IMR-90 (cell line): ENCODE results near the gene USP30.

Experiments
- BHLHE40 ChIP-seq: fragments of 150-350 bp; IDR thresholded peaks from 2 replicates; pipeline ENCODE4 v1.6.1; 2016; ENCODE audit warnings: mild to moderate bottlenecking, low read depth, low read length
- CTCF ChIP-seq: conservative IDR thresholded peaks from 2 replicates; pipeline ENCODE4 v1.5.1; 2012; ENCODE audit warnings: mild to moderate bottlenecking, low read depth, low read length, improper control_type of control experiment
- MAZ ChIP-seq: IDR thresholded peaks from 2 replicates; pipeline ENCODE4 v1.6.1; 2012; ENCODE audit warnings: low read depth, mild to moderate bottlenecking, low read length, improper control_type of control experiment, moderate library complexity, borderline replicate concordance
- MXI1 ChIP-seq: IDR thresholded peaks from 2 replicates; pipeline ENCODE4 v1.6.1; 2012; ENCODE audit warnings: low read depth, mild to moderate bottlenecking, low read length, moderate library complexity, borderline replicate concordance
- POLR2A ChIP-seq: IDR thresholded peaks from 2 replicates; pipeline ENCODE4 v1.6.1; 2012; ENCODE audit warnings: mild to moderate bottlenecking, low read depth, low read length
- RAD21 ChIP-seq: IDR thresholded peaks from 2 replicates; pipeline ENCODE4 v1.6.1; 2012; ENCODE audit warnings: low read length, improper control_type of control experiment
- RCOR1 ChIP-seq: IDR thresholded peaks from 2 replicates; pipeline ENCODE4 v1.6.1; 2012; ENCODE audit warnings: mild to moderate bottlenecking, low read length, improper control_type of control experiment; ENCODE audit not compliant: insufficient replicate concordance
- RFX5 ChIP-seq: IDR thresholded peaks from 2 replicates; pipeline ENCODE4 v1.8.0; 2012; ENCODE audit warnings: low read depth, mild to moderate bottlenecking, low read length, moderate library complexity
- SMC3 ChIP-seq: fragments of 150-350 bp; IDR thresholded peaks from 2 replicates; pipeline ENCODE4 v1.6.1; 2016; ENCODE audit warnings: low read depth, mild to moderate bottlenecking, antibody characterized with exemption, low read length, moderate library complexity
- USF2 ChIP-seq: fragments of 150-350 bp; IDR thresholded peaks from 2 replicates; pipeline ENCODE4 v1.6.1; 2017; ENCODE audit warnings: mild to moderate bottlenecking, antibody characterized with exemption, low read length, low read depth

GRCh38 chr12:109065853-109066193 is 13.4 kb downstream of the USP30 start:
- TF ChIP-seq CTCF (no peak), MAZ (no peak), USF2 (no peak), POLR2A (no peak), SMC3 (no peak), RFX5 (no peak), RAD21 (no peak), RCOR1 (no peak), MXI1 (no peak), BHLHE40 (no peak)
